Epithelial cell of esophagus (primary cell): ENCODE results near the gene ATP10A.

Source experiments
- DNase-seq: peaks from one replicate; pipeline ENCODE4 v3.0.0; 2010; ENCODE audit warnings: low read depth
- H3K4me3 ChIP-seq: 2 replicates; pipeline ENCODE4 v1.5.1; 2011; ENCODE audit warnings: mild to moderate bottlenecking, low read length, control low read depth
- CTCF ChIP-seq: IDR thresholded peaks from 2 replicates; pipeline ENCODE4 v1.5.1; 2011; ENCODE audit warnings: low read depth, mild to moderate bottlenecking, low read length, control low read depth, inconsistent platforms; ENCODE audit not compliant: insufficient read depth; ENCODE audit errors: missing control alignments

ATP10A gene

GRCh38 chr15:25695875-25696760 lies 167.0 kb downstream of the ATP10A start:
- TF ChIP-seq CTCF, result no peak

GRCh38 chr15:25694823-25695312 lies 168.3 kb downstream of the ATP10A start:
- no peak overlapping the region for H3K4me3 ChIP-seq
- no peak for DNase-seq
- no peak for TF ChIP-seq CTCF

More at GRCh38 chr15:25695875-25696760, 167.0 kb downstream of the ATP10A start:
- no peak overlapping the region for H3K4me3 ChIP-seq
- DNase-seq, result no peak

- no peak overlapping the region for H3K4me3 ChIP-seq
- DNase-seq, result no peak
- TF ChIP-seq CTCF, result no peak
These were observed 168.9 kb downstream of the ATP10A start for GRCh38 chr15:25694239-25694584.

GRCh38 chr15:25693321-25694238 lies 169.5 kb downstream of the ATP10A start:
- DNase-seq, result no peak
- TF ChIP-seq CTCF, result peak; percentile 22
- no peak overlapping the region for H3K4me3 ChIP-seq

- H3K4me3 ChIP-seq, result no peak overlapping the region
- DNase-seq, result no peak
- no peak for TF ChIP-seq CTCF
These were observed 171.3 kb downstream of the ATP10A start for GRCh38 chr15:25691544-25692430.
